T-helper 9 cell (primary cell): ENCODE results near the gene RAP1A.
"Not testable (repeated sequence)": the region's sequence is repeated elsewhere in the genome, so short reads cannot be mapped to it uniquely, and the experiment has no call there.

Experiments used
- DNase-seq: peaks from one replicate; pipeline ENCODE4 v3.0.0-alpha.2; 2020

Gene RAP1A

GRCh38 chr1:111671852-111672251, 52.3 kb downstream of the RAP1A start:
- no peak for DNase-seq

- no peak for DNase-seq
Measured at GRCh38 chr1:111672331-111672730, 52.7 kb downstream of the RAP1A start.

- no peak for DNase-seq
Measured at GRCh38 chr1:111677604-111678003, 58.0 kb downstream of the RAP1A start.

GRCh38 chr1:111679541-111679940, 60.0 kb downstream of the RAP1A start:
- DNase-seq: no peak

GRCh38 chr1:111680212-111680800, 60.7 kb downstream of the RAP1A start:
- not testable (repeated sequence) for DNase-seq

GRCh38 chr1:111685293-111686153, 65.9 kb downstream of the RAP1A start:
- not testable (repeated sequence) for DNase-seq

GRCh38 chr1:111690306-111690617, 70.7 kb downstream of the RAP1A start:
- no peak for DNase-seq

GRCh38 chr1:111691886-111692285, 72.3 kb downstream of the RAP1A start:
- no peak for DNase-seq

GRCh38 chr1:111695801-111696200, 76.2 kb downstream of the RAP1A start:
- no peak for DNase-seq

GRCh38 chr1:111696330-111696729, 76.7 kb downstream of the RAP1A start:
- DNase-seq: no peak

GRCh38 chr1:111699268-111699667, 79.7 kb downstream of the RAP1A start:
- no peak for DNase-seq

GRCh38 chr1:111702504-111703050, 83.0 kb downstream of the RAP1A start:
- no peak for DNase-seq

- DNase-seq: no peak
Measured at GRCh38 chr1:111704240-111704639, 84.7 kb downstream of the RAP1A start.

- no peak for DNase-seq
Measured at GRCh38 chr1:111704776-111705175, 85.2 kb downstream of the RAP1A start.

GRCh38 chr1:111705841-111706240, 86.3 kb downstream of the RAP1A start:
- DNase-seq: no peak

GRCh38 chr1:111706921-111707320, 87.3 kb downstream of the RAP1A start:
- no peak for DNase-seq

GRCh38 chr1:111707906-111708305, 88.3 kb downstream of the RAP1A start:
- no peak for DNase-seq

GRCh38 chr1:111709986-111710385, 90.4 kb downstream of the RAP1A start:
- no peak for DNase-seq

- no peak for DNase-seq
Measured at GRCh38 chr1:111716333-111716732, 96.7 kb downstream of the RAP1A start.

- DNase-seq: no peak
Measured at GRCh38 chr1:111717450-111717849, 97.9 kb downstream of the RAP1A start.

- no peak for DNase-seq
Measured at GRCh38 chr1:111719135-111719534, 99.5 kb downstream of the RAP1A start.

- no peak for DNase-seq
Measured at GRCh38 chr1:111719674-111720132, 100.1 kb downstream of the RAP1A start.

- no peak for DNase-seq
Measured at GRCh38 chr1:111720274-111720976, 100.8 kb downstream of the RAP1A start.
